Karpas-422 (cell line): ENCODE data around the gene ZNF441. TPM values are rescaled to one million over a fixed set of nuclear protein-coding genes. Genes with fewer than 3 reads are reported as not detected.
A peak's percentile ranks its signal among the peaks of the same experiment; 100 is the strongest.

Experiments
- DNase-seq: peaks from one replicate; pipeline ENCODE4 v3.0.0-alpha.2; 2015
- H2AFZ ChIP-seq: fragments of 200-600 bp; sonication (generic); 2 replicates; pipeline ENCODE4 v1.6.1; 2014; ENCODE audit warnings: antibody characterized with exemption, low read length, mixed read lengths
- H3K27ac ChIP-seq: fragments of 200-600 bp; sonication (generic); 2 replicates; pipeline ENCODE4 v1.5.1; 2014; ENCODE audit warnings: mild to moderate bottlenecking, low read length, moderate library complexity
- H3K27me3 ChIP-seq: fragments of 200-600 bp; sonication (generic); 2 replicates; pipeline ENCODE4 v1.6.1; 2014; ENCODE audit warnings: low read length, mixed read lengths
- H3K36me3 ChIP-seq: fragments of 200-600 bp; sonication (generic); 2 replicates; pipeline ENCODE4 v1.6.1; 2014; ENCODE audit warnings: low read length, mixed read lengths; ENCODE audit not compliant: insufficient read depth
- H3K4me1 ChIP-seq: fragments of 200-600 bp; sonication (generic); 2 replicates; pipeline ENCODE4 v1.6.1; 2014; ENCODE audit warnings: mild to moderate bottlenecking, low read length, mixed read lengths
- H3K4me2 ChIP-seq: fragments of 200-600 bp; sonication (generic); 2 replicates; pipeline ENCODE4 v1.6.1; 2014; ENCODE audit warnings: low read length, low read depth, mild to moderate bottlenecking; ENCODE audit not compliant: poor library complexity, severe bottlenecking
- H3K4me3 ChIP-seq: fragments of 200-600 bp; sonication (generic); 2 replicates; pipeline ENCODE4 v1.5.1; 2014; ENCODE audit warnings: mild to moderate bottlenecking, antibody characterized with exemption, low read length, mixed read lengths
- H3K79me2 ChIP-seq: fragments of 200-600 bp; sonication (generic); 2 replicates; pipeline ENCODE4 v1.6.1; 2014; ENCODE audit warnings: mild to moderate bottlenecking, low read length, mixed read lengths
- H3K9ac ChIP-seq: fragments of 200-600 bp; sonication (generic); 2 replicates; pipeline ENCODE4 v1.6.0; 2014; ENCODE audit warnings: low read length
- H3K9me2 ChIP-seq: fragments of 200-600 bp; sonication (generic), shearing (Covaris generic); replicated peaks from 2 replicates; pipeline ENCODE4 v1.6.0; 2014; ENCODE audit warnings: mild to moderate bottlenecking, low read length, moderate library complexity; ENCODE audit not compliant: insufficient read depth
- H3K9me3 ChIP-seq: fragments of 300-700, 200-600 bp; sonication (generic); 2 replicates; pipeline ENCODE4 v1.6.1; 2014; ENCODE audit warnings: low read length, mixed read lengths
- H4K20me1 ChIP-seq: fragments of 200-600 bp; sonication (generic); 2 replicates; pipeline ENCODE4 v1.6.1; 2014; ENCODE audit warnings: mild to moderate bottlenecking, antibody characterized with exemption, low read length, low read depth; ENCODE audit not compliant: insufficient read depth
- total RNA-seq: library from RNA; depleted of rRNA; stranded (reverse); fragments of >200 nt; shearing (Covaris generic); gene quantifications from 2 replicates; pipeline ENCODE4 v1.2.3, GENCODE V29; 2014; ENCODE audit warnings: low replicate concordance; rRNA removed

Gene ZNF441
- total RNA-seq: 15.8 and 16.4 TPM in 2 replicates

GRCh38 chr19:11766597-11767591, at the start of gene ZNF441:
Gene ZNF441, plus strand, starts transcription at chr19:11767000. Its CDS starts 194 bp downstream, at chr19:11767194.
- Histone ChIP-seq H3K79me2 (peaks cover 30% of the 10 kb centered on the region), H3K9me3 (peaks cover 12% of the 10 kb centered on the region), H3K36me3 (peaks cover 11% of the 10 kb centered on the region; the same call in 1 of the 2 replicates), H3K4me2 (peak within 1 kb of the TSS; percentile 98), H3K9ac (peak within 1 kb of the TSS; percentile 90), H3K27me3 (no peaks in the 10 kb centered on the region), H3K4me3 (peak within 1 kb of the TSS; percentile 98), H4K20me1 (no peaks in the 10 kb centered on the region), H3K4me1 (peaks cover 15% of the 10 kb centered on the region), H3K9me2 (no peaks in the 10 kb centered on the region), H2AFZ (peak within 1 kb of the TSS; percentile 99), H3K27ac (no peak within 1 kb of the TSS)
- peak; percentile 97 for DNase-seq

GRCh38 chr19:11721681-11722080, 45.1 kb upstream of the ZNF441 start:
- Histone ChIP-seq H3K9me3 (peaks cover 14% of the 10 kb centered on the region), H3K4me2 (no peak overlapping the region), H3K79me2 (peaks cover 2% of the 10 kb centered on the region; the same call in 1 of the 2 replicates), H3K9ac (no peak overlapping the region), H2AFZ (no peak overlapping the region), H3K36me3 (peaks cover 38% of the 10 kb centered on the region), H3K4me1 (no peaks in the 10 kb centered on the region), H3K9me2 (no peaks in the 10 kb centered on the region), H3K4me3 (no peak overlapping the region), H3K27ac (no peak overlapping the region), H4K20me1 (no peaks in the 10 kb centered on the region), H3K27me3 (no peaks in the 10 kb centered on the region)
- DNase-seq: no peak

GRCh38 chr19:11722414-11722813, 44.4 kb upstream of the ZNF441 start:
- peaks cover 14% of the 10 kb centered on the region for H3K9me3 ChIP-seq
- H3K4me3 ChIP-seq: no peak overlapping the region
- H3K27me3 ChIP-seq: no peaks in the 10 kb centered on the region
- no peak overlapping the region for H3K27ac ChIP-seq
- H2AFZ ChIP-seq: no peak overlapping the region
- H3K9me2 ChIP-seq: no peaks in the 10 kb centered on the region
- no peak for DNase-seq
- H3K36me3 ChIP-seq: peaks cover 38% of the 10 kb centered on the region
- no peaks in the 10 kb centered on the region for H4K20me1 ChIP-seq
- H3K79me2 ChIP-seq: peaks cover 2% of the 10 kb centered on the region; the same call in 1 of the 2 replicates
- H3K4me1 ChIP-seq: no peaks in the 10 kb centered on the region
- no peak overlapping the region for H3K4me2 ChIP-seq
- H3K9ac ChIP-seq: no peak overlapping the region

GRCh38 chr19:11729586-11729985, 37.2 kb upstream of the ZNF441 start:
- no peak overlapping the region for H3K9ac ChIP-seq
- no peak overlapping the region for H2AFZ ChIP-seq
- H3K27me3 ChIP-seq: no peaks in the 10 kb centered on the region
- H3K79me2 ChIP-seq: peaks cover 22% of the 10 kb centered on the region
- no peaks in the 10 kb centered on the region for H4K20me1 ChIP-seq
- H3K9me3 ChIP-seq: no peaks in the 10 kb centered on the region; the same call in 1 of the 2 replicates
- no peak overlapping the region for H3K4me3 ChIP-seq
- H3K36me3 ChIP-seq: peaks cover 12% of the 10 kb centered on the region
- H3K9me2 ChIP-seq: no peaks in the 10 kb centered on the region
- H3K4me1 ChIP-seq: no peaks in the 10 kb centered on the region
- H3K27ac ChIP-seq: no peak overlapping the region
- peak; percentile 10 for DNase-seq
- no peak overlapping the region for H3K4me2 ChIP-seq

DNA sequence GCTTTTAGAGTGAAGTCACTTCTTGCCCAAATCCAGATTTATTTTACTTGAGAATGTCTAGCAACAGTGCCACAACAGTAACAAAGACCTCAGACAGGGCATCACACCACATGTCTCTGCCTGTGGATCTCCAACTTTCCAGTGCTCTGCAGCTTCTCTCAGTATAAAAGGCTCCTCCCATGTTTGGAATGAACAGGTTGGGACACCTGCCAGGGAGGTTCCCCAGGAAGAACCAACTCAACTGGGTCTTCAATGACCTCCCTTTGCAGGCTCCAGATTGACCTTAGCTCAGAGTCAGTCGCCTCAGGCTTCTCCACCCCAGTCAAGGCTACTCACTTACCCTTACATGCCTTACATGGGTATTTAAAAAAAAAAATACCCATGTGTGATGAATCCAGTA, 31.4 kb upstream of the ZNF441 start:
- H3K9me3 ChIP-seq: no peaks in the 10 kb centered on the region
- no peak overlapping the region for H3K27ac ChIP-seq
- H3K4me1 ChIP-seq: peaks cover 23% of the 10 kb centered on the region
- DNase-seq: no peak
- no peaks in the 10 kb centered on the region for H3K9me2 ChIP-seq
- peaks cover 21% of the 10 kb centered on the region for H3K79me2 ChIP-seq
- H4K20me1 ChIP-seq: no peaks in the 10 kb centered on the region
- H2AFZ ChIP-seq: no peak overlapping the region
- no peak overlapping the region for H3K9ac ChIP-seq
- H3K4me2 ChIP-seq: no peak overlapping the region
- no peak overlapping the region for H3K4me3 ChIP-seq
- H3K27me3 ChIP-seq: no peaks in the 10 kb centered on the region
- H3K36me3 ChIP-seq: no peaks in the 10 kb centered on the region; the same call in 1 of the 2 replicates

DNA sequence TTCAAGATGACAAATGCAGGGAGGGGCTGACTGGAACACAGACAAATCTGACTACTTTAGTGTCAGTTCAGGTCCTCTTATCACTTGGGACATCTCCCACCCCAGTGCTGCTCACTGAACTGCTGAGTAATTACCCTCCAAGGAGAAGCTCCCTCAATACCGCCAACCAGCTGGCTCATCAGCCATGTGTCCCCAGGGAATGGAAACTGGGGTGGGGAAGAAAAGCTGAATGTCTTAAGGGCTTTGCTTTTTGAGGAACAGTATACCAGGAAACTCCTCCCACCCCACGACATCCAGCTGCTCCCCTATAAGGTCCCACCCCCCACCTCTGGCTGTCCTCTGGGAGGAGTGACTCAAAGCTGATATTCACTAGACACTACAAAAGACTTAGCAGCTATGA, 30.1 kb upstream of the ZNF441 start:
- no peak overlapping the region for H2AFZ ChIP-seq
- no peaks in the 10 kb centered on the region for H3K36me3 ChIP-seq
- peak overlapping the region; percentile 99 for H3K4me2 ChIP-seq
- no peaks in the 10 kb centered on the region for H3K9me3 ChIP-seq
- peak overlapping the region; percentile 40; the same call in 1 of the 2 replicates for H3K4me3 ChIP-seq
- H3K27me3 ChIP-seq: no peaks in the 10 kb centered on the region
- no peaks in the 10 kb centered on the region for H4K20me1 ChIP-seq
- peaks cover 23% of the 10 kb centered on the region for H3K4me1 ChIP-seq
- no peak overlapping the region for H3K9ac ChIP-seq
- peaks cover 19% of the 10 kb centered on the region for H3K79me2 ChIP-seq
- H3K9me2 ChIP-seq: no peaks in the 10 kb centered on the region
- DNase-seq: peak; percentile 89
- H3K27ac ChIP-seq: peak overlapping the region; percentile 62

GRCh38 chr19:11737964-11738745, 28.6 kb upstream of the ZNF441 start:
- no peak overlapping the region for H3K27ac ChIP-seq
- peaks cover 23% of the 10 kb centered on the region for H3K4me1 ChIP-seq
- H3K79me2 ChIP-seq: peaks cover 14% of the 10 kb centered on the region
- DNase-seq: peak; percentile 74
- no peaks in the 10 kb centered on the region for H3K9me2 ChIP-seq
- no peaks in the 10 kb centered on the region for H3K9me3 ChIP-seq
- no peaks in the 10 kb centered on the region for H3K36me3 ChIP-seq
- peak overlapping the region; percentile 100 for H3K4me3 ChIP-seq
- H3K27me3 ChIP-seq: no peaks in the 10 kb centered on the region
- H4K20me1 ChIP-seq: no peaks in the 10 kb centered on the region
- H3K9ac ChIP-seq: peak overlapping the region; percentile 93
- peak overlapping the region; percentile 99 for H3K4me2 ChIP-seq
- H2AFZ ChIP-seq: peak overlapping the region; percentile 97
